Measurements from ENCODE around the gene SPATC1L.
"Not testable (repeated sequence)": the region's sequence is repeated elsewhere in the genome, so short reads cannot be mapped to it uniquely, and the experiment has no call there.

SPATC1L gene

GRCh38 chr21:46182548-46183336 is 1.5 kb downstream of the SPATC1L start:
- no peak for DNase-seq

GRCh38 chr21:46181953-46182547 is 2.2 kb downstream of the SPATC1L start:
- DNase-seq: no peak

- no peak for DNase-seq
These were observed 2.8 kb downstream of the SPATC1L start for GRCh38 chr21:46181436-46181835.

GRCh38 chr21:46180778-46181391 is 3.4 kb downstream of the SPATC1L start:
- DNase-seq: no peak

- no peak for DNase-seq
These were observed 4.1 kb downstream of the SPATC1L start for GRCh38 chr21:46180079-46180722.

GRCh38 chr21:46179708-46180078 is 4.6 kb downstream of the SPATC1L start:
- DNase-seq: no peak

- no peak for DNase-seq
These were observed 5.3 kb downstream of the SPATC1L start for GRCh38 chr21:46178961-46179360.

GRCh38 chr21:46176443-46177129 is 7.7 kb downstream of the SPATC1L start:
- DNase-seq: not testable (repeated sequence)

- DNase-seq: no peak
These were observed 10.7 kb downstream of the SPATC1L start for GRCh38 chr21:46173573-46173972.

GRCh38 chr21:46172863-46173528 is 11.3 kb downstream of the SPATC1L start:
- DNase-seq: no peak

- DNase-seq: no peak
These were observed 12.0 kb downstream of the SPATC1L start for GRCh38 chr21:46171996-46172862.

GRCh38 chr21:46171585-46171984 is 12.7 kb downstream of the SPATC1L start:
- DNase-seq: no peak

GRCh38 chr21:46170436-46171193 is 13.6 kb downstream of the SPATC1L start:
- DNase-seq: not testable (repeated sequence)

- DNase-seq: no peak
These were observed 15.4 kb downstream of the SPATC1L start for GRCh38 chr21:46168659-46169386.

GRCh38 chr21:46168238-46168637 is 16.0 kb downstream of the SPATC1L start:
- no peak for DNase-seq

GRCh38 chr21:46165098-46165497 is 19.2 kb downstream of the SPATC1L start:
- DNase-seq: no peak

GRCh38 chr21:46163380-46163779 is 20.9 kb downstream of the SPATC1L start:
- DNase-seq: no peak

- no peak for DNase-seq
These were observed 22.3 kb downstream of the SPATC1L start for GRCh38 chr21:46161633-46162592.
